NCI-H1417 treated with DMSO at 0.1 percent for 48 hours (cell line): ENCODE results near the gene HYAL3.
"Not testable (repeated sequence)": the region's sequence is repeated elsewhere in the genome, so short reads cannot be mapped to it uniquely, and the experiment has no call there.

ENCODE experiments used
- DNase-seq: peaks from one replicate; lab custom pipeline; 2025; lab: John Stamatoyannopoulos, UW

Gene HYAL3

GRCh38 chr3:50258029-50258680 lies 41.0 kb downstream of the HYAL3 start:
- DNase-seq = no peak

DNA sequence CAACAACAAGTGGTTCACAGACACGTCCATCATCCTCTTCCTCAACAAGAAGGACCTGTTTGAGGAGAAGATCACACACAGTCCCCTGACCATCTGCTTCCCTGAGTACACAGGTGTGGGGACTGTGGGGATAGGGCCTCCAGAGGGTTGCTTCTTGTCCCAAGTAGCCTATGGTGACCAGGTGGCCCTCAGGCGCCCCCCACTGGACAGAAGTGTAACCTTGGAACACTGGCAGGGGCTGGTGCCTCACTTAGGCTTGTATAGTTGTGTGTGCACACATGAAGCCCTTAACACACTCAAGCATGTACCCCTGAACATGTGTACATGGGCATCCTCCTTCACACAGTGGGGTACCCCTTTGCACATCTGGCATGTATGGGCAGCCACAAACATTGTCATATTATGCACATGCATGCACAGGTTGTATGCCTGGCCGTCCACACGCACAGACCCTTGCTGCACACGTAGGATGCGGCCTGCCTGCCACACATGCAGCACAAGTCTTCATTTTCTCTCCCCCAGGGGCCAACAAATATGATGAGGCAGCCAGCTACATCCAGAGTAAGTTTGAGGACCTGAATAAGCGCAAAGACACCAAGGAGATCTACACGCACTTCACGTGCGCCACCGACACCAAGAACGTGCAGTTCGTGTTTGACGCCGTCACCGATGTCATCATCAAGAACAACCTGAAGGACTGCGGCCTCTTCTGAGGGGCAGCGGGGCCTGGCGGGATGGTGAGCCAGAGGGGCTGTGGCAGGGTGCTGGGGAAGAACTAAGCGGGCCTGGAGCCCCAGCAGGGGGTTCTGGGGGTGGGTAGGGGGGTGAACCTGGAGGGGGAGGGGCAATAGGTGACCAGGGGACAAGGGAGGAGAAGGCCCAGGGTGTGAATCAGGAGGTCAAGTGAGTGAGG lies 42.0 kb downstream of the HYAL3 start:
- DNase-seq = no peak

DNA sequence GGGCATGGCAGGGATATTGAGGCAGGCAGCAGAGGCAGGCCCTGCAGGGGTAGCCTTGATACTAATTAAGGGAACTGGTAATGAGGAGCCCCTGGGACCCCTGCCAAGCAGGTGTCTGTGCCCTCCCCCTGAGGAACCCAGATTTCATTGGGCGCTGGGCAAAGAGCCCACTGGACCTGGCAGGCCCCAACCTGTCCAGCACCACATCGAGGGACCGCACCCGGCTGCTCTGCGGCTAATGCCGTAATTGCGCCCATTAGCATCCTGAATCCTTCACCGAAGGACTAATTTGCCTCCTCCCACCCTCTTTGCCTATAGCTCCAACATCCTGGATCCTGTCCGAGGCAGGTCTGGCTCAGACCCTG lies 44.0 kb downstream of the HYAL3 start:
- no peak for DNase-seq

- no peak for DNase-seq
These were observed 44.5 kb downstream of the HYAL3 start for GRCh38 chr3:50254577-50255250.

GRCh38 chr3:50251220-50251619 lies 48.0 kb downstream of the HYAL3 start:
- no peak for DNase-seq

GRCh38 chr3:50250514-50250913 lies 48.7 kb downstream of the HYAL3 start:
- no peak for DNase-seq

- no peak for DNase-seq
These were observed 49.7 kb downstream of the HYAL3 start for GRCh38 chr3:50249457-50249856.

GRCh38 chr3:50248387-50248786 lies 50.8 kb downstream of the HYAL3 start:
- no peak for DNase-seq

DNA sequence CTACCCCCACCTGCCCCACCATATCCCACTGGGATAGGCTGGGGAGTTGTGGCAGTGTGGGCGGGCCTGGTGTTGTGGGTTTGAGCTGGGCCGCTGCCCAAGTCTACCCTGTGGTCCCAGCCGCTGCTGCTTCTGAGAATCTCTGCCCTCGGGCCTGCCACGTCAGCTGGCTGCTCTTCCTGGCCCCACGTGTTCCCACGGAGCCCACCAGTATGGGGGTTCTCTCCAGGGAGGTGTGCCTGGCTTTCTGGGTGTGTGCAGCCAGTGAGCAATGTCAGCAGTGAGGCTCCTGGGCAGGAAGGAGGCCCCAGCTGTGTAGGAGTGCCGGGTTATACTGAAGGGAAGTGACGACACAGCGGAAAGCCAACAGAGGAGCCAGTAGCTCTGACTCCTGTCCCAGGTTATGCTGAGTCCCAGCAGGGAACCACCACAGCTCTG lies 52.7 kb downstream of the HYAL3 start:
- DNase-seq = no peak

GRCh38 chr3:50245831-50246516 lies 53.2 kb downstream of the HYAL3 start:
- DNase-seq = no peak

GRCh38 chr3:50245251-50245745 lies 53.9 kb downstream of the HYAL3 start:
- no peak for DNase-seq

DNA sequence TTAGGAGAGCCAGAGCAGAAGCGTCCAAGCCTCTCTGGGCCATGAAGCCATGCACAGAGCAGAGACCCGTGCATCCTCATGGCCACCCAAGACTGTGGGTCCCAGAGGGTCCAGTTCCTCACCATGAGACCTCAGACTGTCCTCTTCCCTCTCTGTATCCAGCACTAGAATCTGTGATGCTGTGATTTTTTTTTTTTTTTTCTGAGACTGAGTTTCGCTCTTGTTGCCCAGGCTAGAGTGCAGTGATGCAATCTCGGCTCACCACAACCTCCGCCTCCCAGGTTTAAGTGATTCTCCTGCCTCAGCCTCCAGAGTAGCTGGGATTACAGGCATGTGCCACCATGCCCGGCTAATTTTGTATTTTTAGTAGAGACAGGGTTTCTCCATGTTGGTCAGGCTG lies 54.4 kb downstream of the HYAL3 start:
- not testable (repeated sequence) for DNase-seq

GRCh38 chr3:50243543-50243895 lies 55.7 kb downstream of the HYAL3 start:
- no peak for DNase-seq

DNA sequence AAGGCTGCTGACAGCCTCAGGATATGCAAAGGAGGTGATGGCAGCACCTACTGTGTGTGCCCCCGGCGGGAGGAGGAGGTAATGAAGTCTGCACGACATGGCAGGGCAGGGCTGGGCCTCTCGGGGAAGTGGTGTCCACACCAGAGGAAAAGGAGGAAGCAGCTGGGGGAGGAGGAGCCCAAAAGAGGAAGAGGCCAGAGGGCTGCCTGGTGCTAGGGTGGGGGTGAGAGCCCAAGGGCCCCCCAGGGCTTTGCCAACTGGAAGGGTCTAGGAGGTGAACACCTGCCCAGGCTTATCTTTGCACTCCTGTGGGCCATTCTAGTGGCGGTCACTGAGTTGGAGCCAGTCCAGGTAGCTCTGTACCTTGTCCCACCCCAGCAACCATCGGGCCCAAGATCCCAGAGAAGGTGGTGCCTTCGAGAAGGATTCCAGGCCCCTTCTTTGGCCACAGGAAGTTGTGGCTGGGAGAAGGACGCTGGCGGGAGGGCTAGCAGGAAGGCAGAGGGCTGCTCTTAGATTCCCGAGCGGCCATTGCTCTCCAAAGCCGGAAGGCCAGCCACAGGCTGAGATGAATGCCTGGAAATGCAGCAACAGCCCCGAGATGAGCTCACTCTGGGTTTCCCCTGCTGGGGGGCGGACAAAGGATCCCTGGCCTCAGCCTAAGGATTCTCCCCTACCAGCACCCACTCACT lies 56.2 kb downstream of the HYAL3 start:
- DNase-seq = no peak
